HG03439 (cell line): ENCODE results near the gene IL26.
A peak's percentile ranks its signal among the peaks of the same experiment; 100 is the strongest.

Source experiments
- ATAC-seq: cut with Tn5 transposase; IDR thresholded peaks from one replicate; pipeline ENCODE4 v1.9.1; 2021; ENCODE audit warnings: mild to moderate bottlenecking, moderate library complexity; ENCODE audit not compliant: unreplicated experiment

Gene IL26

GRCh38 chr12:68159681-68160304 lies 65.8 kb downstream of the IL26 start, which contains the start of gene IFNG:
TSS of gene IFNG (minus strand) at chr12:68159740. CDS start at chr12:68159615, 125 bp downstream.
- peak; percentile 58 for ATAC-seq

DNA sequence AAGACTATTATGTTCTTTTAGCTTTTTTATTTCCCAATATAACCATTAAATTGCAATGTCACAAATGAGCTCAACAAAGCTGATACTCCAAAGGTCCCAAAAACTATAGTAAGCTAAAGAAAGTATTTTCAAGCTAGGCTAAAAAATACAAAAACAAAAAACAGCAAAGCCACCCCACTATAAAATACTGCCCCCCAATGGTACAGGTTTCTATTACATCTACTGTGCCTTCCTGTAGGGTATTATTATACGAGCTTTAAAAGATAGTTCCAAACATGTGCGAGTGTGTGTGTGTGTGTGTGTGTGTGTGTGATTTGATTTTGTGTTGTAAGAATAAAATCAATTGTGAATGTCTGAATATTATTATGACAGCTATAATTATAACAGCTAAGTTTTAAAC lies 67.2 kb downstream of the IL26 start:
- no peak for ATAC-seq

DNA sequence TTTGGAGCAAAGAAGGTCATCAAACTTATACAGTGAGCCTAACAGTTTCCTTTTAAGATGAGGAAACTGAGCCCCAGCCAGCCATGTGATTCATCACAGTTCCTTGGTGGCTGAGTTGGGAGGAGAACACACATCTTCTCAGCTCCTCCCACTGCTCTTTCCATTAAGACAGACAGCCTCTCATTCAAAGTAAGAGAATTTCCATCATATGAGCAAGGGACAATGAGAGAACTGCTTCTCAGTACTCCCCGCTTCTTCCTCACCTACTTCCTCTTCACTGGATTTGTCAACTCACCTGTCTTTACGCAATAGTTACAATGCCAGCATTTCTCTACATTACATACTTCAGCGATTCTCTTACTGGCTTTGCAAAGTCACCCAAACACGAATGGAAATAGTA lies 68.2 kb downstream of the IL26 start:
- ATAC-seq, result no peak

- no peak for ATAC-seq
Measured at GRCh38 chr12:68156636-68157035, 69.0 kb downstream of the IL26 start.

- ATAC-seq, result no peak
Measured at GRCh38 chr12:68154779-68155178, 70.8 kb downstream of the IL26 start.
